ENCODE data around the gene CEND1.

CEND1 gene

GRCh38 chr11:826227-826621 lies 36.3 kb upstream of the CEND1 start:
- peaks cover 19 to 97% (median 71%) of the 10 kb centered on the region in 11 experiments; a peak in 20 of 22 replicates for H4K20me1 ChIP-seq
- peaks cover 61 to 71% (median 66%) of the 10 kb centered on the region in 11 experiments for H3K27me3 ChIP-seq
- H3K36me3 ChIP-seq = peaks cover 21 to 44% (median 35%) of the 10 kb centered on the region in 11 experiments
- H3K9ac ChIP-seq = peak overlapping the region in 5 of 11 experiments; percentile 45 to 75 (median 69); a peak in 10 of 22 replicates
- no peaks in the 10 kb centered on the region for H3K9me3 ChIP-seq (replicated peaks in 1 of 11)
- H3K4me1 ChIP-seq = peaks cover 65 to 100% (median 89%) of the 10 kb centered on the region in 10 experiments
- no peak for TF ChIP-seq Cebpa-rat (IDR thresholded peaks at IDR 0.05)
- H3K4me3 ChIP-seq = peak overlapping the region in 8 of 10 experiments; percentile 55 to 70 (median 62); a peak in 12 of 20 replicates
- H3K27ac ChIP-seq = peak overlapping the region in 4 of 11 experiments; percentile 18 to 57 (median 50); a peak in 5 of 22 replicates
- peak overlapping the region; percentile 93 to 100 (median 100) for H3K4me2 ChIP-seq

DNA sequence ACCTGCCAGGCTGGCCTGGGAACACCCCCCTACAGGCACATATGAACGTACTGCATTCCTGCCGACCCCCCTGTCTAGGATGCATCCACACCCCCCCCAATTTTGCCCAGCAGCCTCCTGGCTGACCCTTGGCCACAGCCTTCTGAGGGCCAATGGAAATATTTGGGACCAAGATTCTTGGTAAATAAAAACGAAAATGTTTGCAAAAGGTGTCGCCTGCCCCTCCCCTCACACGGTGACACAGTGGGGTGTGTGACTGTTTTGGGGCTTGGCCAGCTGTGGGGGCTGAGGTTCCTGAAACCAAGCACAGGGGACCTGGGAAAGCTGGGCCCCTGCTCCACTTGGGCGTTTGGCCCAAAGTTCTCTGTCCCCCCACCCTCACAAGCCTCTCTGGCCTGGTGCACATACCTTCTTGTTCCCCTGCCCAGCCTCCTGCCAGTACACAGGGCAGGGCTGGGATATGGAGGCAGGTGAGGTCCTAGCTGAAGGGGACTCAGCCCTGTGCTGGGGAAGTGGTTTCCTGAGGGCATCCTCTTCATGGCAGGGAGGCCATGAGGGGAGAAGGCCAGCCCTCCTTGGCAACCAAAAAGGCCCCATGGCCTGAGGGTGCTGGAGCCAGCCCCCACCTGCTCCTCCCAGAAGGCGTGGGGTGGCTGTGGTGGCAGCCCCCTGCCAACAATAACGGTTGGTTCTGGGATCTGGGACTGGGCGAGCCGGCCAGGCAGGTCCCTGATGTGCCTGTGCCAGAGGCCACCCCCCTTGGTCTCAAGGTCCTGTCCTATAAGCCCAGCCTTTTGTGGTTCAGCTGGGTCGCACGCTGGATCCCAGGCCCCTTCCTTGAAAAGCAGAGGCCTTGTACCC lies 35.7 kb upstream of the CEND1 start:
- Histone ChIP-seq H3K9me3 (replicated peaks in 1 of 11) (no peaks in the 10 kb centered on the region), H3K4me3 (no peak overlapping the region; a peak in 1 of 20 replicates), H3K36me3 (peaks cover 21 to 48% (median 35%) of the 10 kb centered on the region in 11 experiments), H3K27ac (no peak overlapping the region), H3K4me1 (peaks cover 65 to 100% (median 89%) of the 10 kb centered on the region in 10 experiments), H3K9ac (peak overlapping the region in 5 of 11 experiments; percentile 17 to 68 (median 27); a peak in 4 of 22 replicates), H3K27me3 (peaks cover 55 to 65% (median 59%) of the 10 kb centered on the region in 11 experiments), H4K20me1 (peaks cover 25 to 97% (median 71%) of the 10 kb centered on the region in 11 experiments; a peak in 20 of 22 replicates), H3K4me2 (peak overlapping the region; percentile 1 to 100 (median 100); a peak in 19 of 22 replicates)
- no peak for TF ChIP-seq Cebpa-rat (IDR thresholded peaks at IDR 0.05)

- peaks cover 31 to 97% (median 71%) of the 10 kb centered on the region in 11 experiments; a peak in 20 of 22 replicates for H4K20me1 ChIP-seq
- peak overlapping the region in 9 of 11 experiments; percentile 95 to 100 (median 100); a peak in 14 of 22 replicates for H3K4me2 ChIP-seq
- TF ChIP-seq Cebpa-rat (IDR thresholded peaks at IDR 0.05) = no peak
- no peak overlapping the region for H3K27ac ChIP-seq
- peaks cover 63 to 99% (median 87%) of the 10 kb centered on the region in 10 experiments for H3K4me1 ChIP-seq
- H3K9me3 ChIP-seq (replicated peaks in 1 of 11) = no peaks in the 10 kb centered on the region
- H3K9ac ChIP-seq = no peak overlapping the region
- H3K27me3 ChIP-seq = peaks cover 48 to 58% (median 53%) of the 10 kb centered on the region in 11 experiments
- no peak overlapping the region for H3K4me3 ChIP-seq
- peaks cover 21 to 48% (median 35%) of the 10 kb centered on the region in 11 experiments for H3K36me3 ChIP-seq
Observed at GRCh38 chr11:824942-825341, 35.1 kb upstream of the CEND1 start.

- Histone ChIP-seq H3K27me3 (peaks cover 43 to 52% (median 47%) of the 10 kb centered on the region in 11 experiments), H3K4me3 (no peak overlapping the region), H3K36me3 (peaks cover 21 to 48% (median 35%) of the 10 kb centered on the region in 11 experiments), H4K20me1 (peaks cover 31 to 97% (median 67%) of the 10 kb centered on the region in 11 experiments; a peak in 20 of 22 replicates), H3K4me2 (peak overlapping the region in 7 of 11 experiments; percentile 8 to 100 (median 24); a peak in 7 of 22 replicates), H3K27ac (no peak overlapping the region), H3K4me1 (peaks cover 57 to 93% (median 81%) of the 10 kb centered on the region in 10 experiments), H3K9me3 (replicated peaks in 1 of 11) (no peaks in the 10 kb centered on the region), H3K9ac (no peak overlapping the region)
- no peak for TF ChIP-seq Cebpa-rat (IDR thresholded peaks at IDR 0.05)
Observed at GRCh38 chr11:824292-824880, 34.5 kb upstream of the CEND1 start.

DNA sequence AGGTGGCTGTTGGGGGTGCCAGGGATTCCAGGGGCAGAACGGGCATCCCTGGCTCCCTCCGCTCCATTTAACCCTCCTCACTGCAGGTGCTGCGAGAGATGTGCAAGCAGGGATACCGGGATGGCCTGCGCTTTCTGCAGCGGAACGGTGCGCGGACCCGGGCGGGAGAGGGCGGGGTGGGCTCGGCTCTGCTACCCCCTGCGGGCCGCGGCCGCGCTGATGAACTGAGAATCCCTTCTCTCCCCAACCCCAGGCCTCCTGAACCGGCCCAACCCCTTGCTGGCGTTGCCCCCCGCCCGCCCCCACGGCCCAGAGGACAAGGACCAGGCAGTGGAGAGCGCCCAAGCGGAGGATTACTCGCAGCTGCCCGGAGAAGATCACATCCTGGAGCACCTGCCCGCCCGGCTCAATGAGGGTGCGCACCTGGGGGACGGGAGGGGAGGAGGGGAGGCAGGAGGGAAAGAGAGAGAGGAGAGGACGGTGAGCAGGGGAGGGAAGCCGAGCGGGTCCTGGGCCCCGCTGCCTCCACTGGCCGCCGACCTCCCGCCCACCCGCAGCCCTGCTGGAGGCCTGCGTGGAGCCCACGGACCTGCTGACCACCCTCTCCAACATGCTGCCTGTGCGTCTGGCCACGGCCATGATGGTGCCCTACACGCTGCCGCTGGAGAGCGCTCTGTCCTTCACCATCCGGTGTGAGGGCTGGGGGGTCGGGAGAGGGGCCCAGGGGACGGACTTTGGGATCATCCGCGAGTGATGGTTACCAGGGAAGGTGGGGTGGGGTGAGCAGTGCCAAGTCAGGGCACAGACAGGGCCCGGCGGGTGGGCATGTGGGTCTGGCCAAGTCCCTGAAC lies 33.8 kb upstream of the CEND1 start:
- no peak overlapping the region for H3K4me3 ChIP-seq
- 0 out of 22 replicates have a peak overlapping the region, but pooled peaks of 1 of the 11 experiments have one; percentile 97 for H3K9ac ChIP-seq
- H3K4me1 ChIP-seq = peaks cover 54 to 91% (median 79%) of the 10 kb centered on the region in 10 experiments
- peaks cover 35 to 45% (median 40%) of the 10 kb centered on the region in 11 experiments for H3K27me3 ChIP-seq
- no peak for TF ChIP-seq Cebpa-rat (IDR thresholded peaks at IDR 0.05)
- H3K27ac ChIP-seq = peak overlapping the region in 2 of 11 experiments; percentile 5 to 93; a peak in 1 of 22 replicates
- peaks cover 31 to 93% (median 60%) of the 10 kb centered on the region in 11 experiments; a peak in 20 of 22 replicates for H4K20me1 ChIP-seq
- peak overlapping the region in 5 of 11 experiments; percentile 28 to 100 (median 97); a peak in 4 of 22 replicates for H3K4me2 ChIP-seq
- peaks cover 21 to 48% (median 35%) of the 10 kb centered on the region in 11 experiments for H3K36me3 ChIP-seq
- H3K9me3 ChIP-seq (replicated peaks in 1 of 11) = no peaks in the 10 kb centered on the region

DNA sequence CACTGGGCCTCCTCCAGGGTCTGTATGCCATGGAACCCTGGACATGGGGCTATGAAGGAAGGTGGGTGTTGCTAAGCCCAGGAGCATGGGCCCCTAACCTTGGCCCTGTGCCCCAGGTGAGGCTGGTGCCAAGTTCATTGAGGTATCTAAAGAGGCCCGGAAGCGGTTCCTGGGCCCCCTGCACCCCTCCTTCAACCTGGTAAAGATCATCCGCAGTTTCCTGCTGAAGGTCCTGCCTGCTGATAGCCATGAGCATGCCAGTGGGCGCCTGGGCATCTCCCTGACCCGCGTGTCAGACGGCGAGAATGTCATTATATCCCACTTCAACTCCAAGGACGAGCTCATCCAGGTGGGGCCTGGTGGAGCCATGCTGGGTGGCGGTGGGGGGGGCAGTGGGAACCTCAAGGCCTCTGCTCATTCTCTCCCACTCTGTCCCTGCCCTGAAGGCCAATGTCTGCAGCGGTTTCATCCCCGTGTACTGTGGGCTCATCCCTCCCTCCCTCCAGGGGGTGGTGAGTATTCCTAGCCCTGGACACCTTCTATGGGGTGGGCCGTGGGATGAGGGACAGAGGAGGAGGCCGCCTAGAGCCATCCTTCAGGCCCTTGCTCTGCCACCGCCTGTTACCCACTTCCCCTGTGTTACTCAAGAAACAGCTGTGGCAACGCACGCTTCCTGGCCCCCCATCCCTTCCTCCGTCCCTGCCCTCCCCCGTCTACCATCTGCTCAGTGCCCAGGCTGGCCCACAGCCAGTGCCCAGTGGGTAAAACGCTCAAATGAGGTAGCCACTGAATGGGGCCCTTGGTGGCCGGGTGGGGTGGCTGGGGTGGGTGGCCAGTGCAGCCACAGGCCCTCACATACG lies 31.9 kb upstream of the CEND1 start:
- Histone ChIP-seq H3K4me1 (peaks cover 40 to 73% (median 62%) of the 10 kb centered on the region in 10 experiments), H3K4me3 (peak overlapping the region in 9 of 10 experiments; percentile 81 to 95 (median 84); a peak in 18 of 20 replicates), H3K9ac (peak overlapping the region; percentile 93 to 97 (median 96)), H3K36me3 (peaks cover 21 to 48% (median 35%) of the 10 kb centered on the region in 11 experiments), H4K20me1 (peaks cover 28 to 89% (median 50%) of the 10 kb centered on the region in 11 experiments; a peak in 20 of 22 replicates), H3K4me2 (peak overlapping the region; percentile 91 to 100 (median 98)), H3K9me3 (replicated peaks in 1 of 11) (no peaks in the 10 kb centered on the region), H3K27me3 (peaks cover 16 to 26% (median 21%) of the 10 kb centered on the region in 11 experiments), H3K27ac (peak overlapping the region; percentile 8 to 96 (median 93); a peak in 21 of 22 replicates)
- TF ChIP-seq Cebpa-rat (IDR thresholded peaks at IDR 0.05) = peak in 1 of 11 experiments; percentile 49; a peak in 2 of 22 replicates
